ENCODE data around the gene SMAD3. TPM values are rescaled to one million over a fixed set of nuclear protein-coding genes. Genes with fewer than 3 reads are reported as not detected.

SMAD3 gene
- total and polyA plus RNA-seq, 4 donors = 15.9 to 33.3 (median 24.9) TPM

- Histone ChIP-seq H3K27me3 (ENCODE audit: control insufficient read depth, insufficient read depth, low read length) (no peaks in the 10 kb centered on the region), H3K4me1 (ENCODE audit: control insufficient read depth, insufficient read depth, low read length) (peaks cover 43% of the 10 kb centered on the region), H3K9me3 (ENCODE audit: control insufficient read depth, insufficient read depth, low read length) (peaks cover 2% of the 10 kb centered on the region), H3K4me3 (ENCODE audit: low read depth, low read length) (no peak overlapping the region), H3K36me3 (ENCODE audit: control insufficient read depth, insufficient read depth, low read length) (no peaks in the 10 kb centered on the region), H3K27ac (ENCODE audit: low read depth, low read length) (no peak overlapping the region)
- no peak for DNase-seq (ENCODE audit: low read depth in 4 of 6, low spot score in 6 of 6)
- WGBS (ENCODE audit: insufficient coverage) = 79% methylated on average over 11 of the region's 12 CpGs
These were observed 41.8 kb downstream of the SMAD3 start for GRCh38 chr15:67107014-67107812.

GRCh38 chr15:67108122-67108961, 42.9 kb downstream of the SMAD3 start:
- peaks cover 42% of the 10 kb centered on the region for H3K4me1 ChIP-seq (ENCODE audit: control insufficient read depth, insufficient read depth, low read length)

DNA sequence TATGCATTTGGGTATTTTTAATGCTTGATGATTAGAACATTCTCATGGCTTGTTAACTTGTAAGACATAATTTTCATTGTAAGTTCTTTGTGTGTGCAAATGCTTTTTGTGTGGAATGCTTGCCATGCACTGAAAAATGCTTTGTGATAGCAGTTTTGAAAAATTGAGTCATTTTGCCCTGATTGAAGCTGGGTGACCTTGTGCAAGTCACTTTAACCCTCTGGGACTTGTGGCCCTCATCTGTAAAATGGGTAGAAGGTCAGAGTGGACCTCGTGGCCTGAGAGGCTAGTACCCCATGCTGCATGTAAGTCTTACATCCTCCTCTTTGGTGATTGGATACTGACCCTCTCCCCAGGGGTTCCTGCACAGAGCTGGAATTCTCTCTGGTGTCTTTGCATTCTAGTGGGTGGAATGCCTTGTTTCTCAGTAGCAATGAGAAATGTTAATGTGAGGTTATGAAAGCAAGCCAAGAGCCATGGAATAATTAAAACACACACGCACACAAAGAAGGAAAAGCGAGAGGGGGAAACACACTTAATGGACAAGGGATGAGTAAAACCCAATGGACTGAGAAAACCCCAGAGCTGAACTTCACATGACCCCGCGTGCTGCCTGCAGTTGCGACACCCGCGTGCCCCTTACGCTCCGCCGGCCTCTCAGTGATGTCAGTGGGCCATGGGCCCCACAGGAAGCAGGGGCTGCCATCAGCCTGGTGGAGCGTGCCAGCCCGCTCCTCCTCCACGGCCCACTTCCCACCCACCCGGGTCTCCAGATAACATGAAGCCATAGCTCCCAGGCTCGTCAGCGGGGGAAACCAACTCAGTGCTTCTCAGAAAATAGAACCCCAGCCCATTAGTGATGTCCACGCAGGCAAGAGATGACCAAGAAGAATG, 44.0 kb downstream of the SMAD3 start:
- Histone ChIP-seq H3K36me3 (ENCODE audit: control insufficient read depth, insufficient read depth, low read length) (no peaks in the 10 kb centered on the region), H3K4me1 (ENCODE audit: control insufficient read depth, insufficient read depth, low read length) (peaks cover 35% of the 10 kb centered on the region), H3K4me3 (ENCODE audit: low read depth, low read length) (no peak overlapping the region), H3K27ac (ENCODE audit: low read depth, low read length) (no peak overlapping the region), H3K27me3 (ENCODE audit: control insufficient read depth, insufficient read depth, low read length) (no peaks in the 10 kb centered on the region), H3K9me3 (ENCODE audit: control insufficient read depth, insufficient read depth, low read length) (peaks cover 2% of the 10 kb centered on the region)
- 34% methylated on average over 15 of the region's 18 CpGs for WGBS (ENCODE audit: insufficient coverage)
- DNase-seq (ENCODE audit: low read depth in 4 of 6, low spot score in 6 of 6) = peak in 3 of 6 donors; percentile 36 to 84 (median 44)

More at GRCh38 chr15:67108122-67108961, 42.9 kb downstream of the SMAD3 start:
- 64% methylated on average over 7 of the region's 9 CpGs for WGBS (ENCODE audit: insufficient coverage)
- no peak overlapping the region for H3K4me3 ChIP-seq (ENCODE audit: low read depth, low read length)
- H3K27ac ChIP-seq (ENCODE audit: low read depth, low read length) = no peak overlapping the region
- H3K9me3 ChIP-seq (ENCODE audit: control insufficient read depth, insufficient read depth, low read length) = peaks cover 2% of the 10 kb centered on the region
- no peaks in the 10 kb centered on the region for H3K36me3 ChIP-seq (ENCODE audit: control insufficient read depth, insufficient read depth, low read length)
- no peaks in the 10 kb centered on the region for H3K27me3 ChIP-seq (ENCODE audit: control insufficient read depth, insufficient read depth, low read length)
- DNase-seq (ENCODE audit: low read depth in 4 of 6, low spot score in 6 of 6) = peak in 1 of 6 donors; percentile 50

- H3K4me3 ChIP-seq (ENCODE audit: low read depth, low read length) = no peak overlapping the region
- peaks cover 2% of the 10 kb centered on the region for H3K9me3 ChIP-seq (ENCODE audit: control insufficient read depth, insufficient read depth, low read length)
- no peaks in the 10 kb centered on the region for H3K27me3 ChIP-seq (ENCODE audit: control insufficient read depth, insufficient read depth, low read length)
- DNase-seq (ENCODE audit: low read depth in 4 of 6, low spot score in 6 of 6) = no peak
- peaks cover 27% of the 10 kb centered on the region for H3K4me1 ChIP-seq (ENCODE audit: control insufficient read depth, insufficient read depth, low read length)
- H3K27ac ChIP-seq (ENCODE audit: low read depth, low read length) = no peak overlapping the region
- WGBS (ENCODE audit: insufficient coverage) = 90% methylated on average over 5 of the region's 5 CpGs
- H3K36me3 ChIP-seq (ENCODE audit: control insufficient read depth, insufficient read depth, low read length) = no peaks in the 10 kb centered on the region
These were observed 45.0 kb downstream of the SMAD3 start for GRCh38 chr15:67110361-67110781.

- Histone ChIP-seq H3K27ac (ENCODE audit: low read depth, low read length) (no peak overlapping the region), H3K36me3 (ENCODE audit: control insufficient read depth, insufficient read depth, low read length) (no peaks in the 10 kb centered on the region), H3K9me3 (ENCODE audit: control insufficient read depth, insufficient read depth, low read length) (peaks cover 2% of the 10 kb centered on the region), H3K27me3 (ENCODE audit: control insufficient read depth, insufficient read depth, low read length) (no peaks in the 10 kb centered on the region), H3K4me1 (ENCODE audit: control insufficient read depth, insufficient read depth, low read length) (peaks cover 21% of the 10 kb centered on the region), H3K4me3 (ENCODE audit: low read depth, low read length) (no peak overlapping the region)
- WGBS (ENCODE audit: insufficient coverage) = 100% methylated on average over 2 of the region's 2 CpGs
- DNase-seq (ENCODE audit: low read depth in 4 of 6, low spot score in 6 of 6) = no peak
These were observed 45.8 kb downstream of the SMAD3 start for GRCh38 chr15:67110958-67111864.

- WGBS (ENCODE audit: insufficient coverage) = 97% methylated on average over 6 of the region's 8 CpGs
- Histone ChIP-seq H3K4me1 (ENCODE audit: control insufficient read depth, insufficient read depth, low read length) (peaks cover 15% of the 10 kb centered on the region), H3K27me3 (ENCODE audit: control insufficient read depth, insufficient read depth, low read length) (no peaks in the 10 kb centered on the region), H3K9me3 (ENCODE audit: control insufficient read depth, insufficient read depth, low read length) (peaks cover 2% of the 10 kb centered on the region), H3K27ac (ENCODE audit: low read depth, low read length) (no peak overlapping the region), H3K4me3 (ENCODE audit: low read depth, low read length) (no peak overlapping the region), H3K36me3 (ENCODE audit: control insufficient read depth, insufficient read depth, low read length) (no peaks in the 10 kb centered on the region)
- no peak for DNase-seq (ENCODE audit: low read depth in 4 of 6, low spot score in 6 of 6)
These were observed 48.6 kb downstream of the SMAD3 start for GRCh38 chr15:67114046-67114445.

- WGBS (ENCODE audit: insufficient coverage) = 56% methylated on average over 5 of the region's 6 CpGs
- H3K27ac ChIP-seq (ENCODE audit: low read depth, low read length) = no peak overlapping the region
These were observed 49.6 kb downstream of the SMAD3 start for GRCh38 chr15:67114846-67115585.

GRCh38 chr15:67115586-67115969, 50.2 kb downstream of the SMAD3 start:
- no CpG with 5 or more reads among the region's 1 CpG for WGBS (ENCODE audit: insufficient coverage)
- no peaks in the 10 kb centered on the region for H3K36me3 ChIP-seq (ENCODE audit: control insufficient read depth, insufficient read depth, low read length)
- H3K4me1 ChIP-seq (ENCODE audit: control insufficient read depth, insufficient read depth, low read length) = peaks cover 18% of the 10 kb centered on the region
- no peak overlapping the region for H3K4me3 ChIP-seq (ENCODE audit: low read depth, low read length)
- peaks cover 2% of the 10 kb centered on the region for H3K9me3 ChIP-seq (ENCODE audit: control insufficient read depth, insufficient read depth, low read length)
- DNase-seq (ENCODE audit: low read depth in 4 of 6, low spot score in 6 of 6) = no peak
- no peaks in the 10 kb centered on the region for H3K27me3 ChIP-seq (ENCODE audit: control insufficient read depth, insufficient read depth, low read length)
- no peak overlapping the region for H3K27ac ChIP-seq (ENCODE audit: low read depth, low read length)

More at GRCh38 chr15:67114846-67115585, 49.6 kb downstream of the SMAD3 start:
- Histone ChIP-seq H3K4me3 (ENCODE audit: low read depth, low read length) (no peak overlapping the region), H3K4me1 (ENCODE audit: control insufficient read depth, insufficient read depth, low read length) (peaks cover 13% of the 10 kb centered on the region), H3K27me3 (ENCODE audit: control insufficient read depth, insufficient read depth, low read length) (no peaks in the 10 kb centered on the region), H3K9me3 (ENCODE audit: control insufficient read depth, insufficient read depth, low read length) (peaks cover 2% of the 10 kb centered on the region), H3K36me3 (ENCODE audit: control insufficient read depth, insufficient read depth, low read length) (no peaks in the 10 kb centered on the region)
- DNase-seq (ENCODE audit: low read depth in 4 of 6, low spot score in 6 of 6) = no peak

All from spinal cord (tissue), 10 donors.